PC-9 (cell line): Measurements from ENCODE around the gene ATP10B.
"Not testable (repeated sequence)": the region's sequence is repeated elsewhere in the genome, so short reads cannot be mapped to it uniquely, and the experiment has no call there.

Experiments
- CTCF ChIP-seq: fragments of 200-600 bp; sonication (generic); conservative IDR thresholded peaks from 2 replicates; pipeline ENCODE4 v1.6.1; 2017; ENCODE audit warnings: mixed run types, antibody characterized with exemption, mild to moderate bottlenecking, moderate library complexity
- EZH2 ChIP-seq: fragments of 200-600 bp; sonication (generic); IDR thresholded peaks from 2 replicates; pipeline ENCODE4 v1.8.0; 2017; ENCODE audit warnings: antibody characterized with exemption, low read depth

GRCh38 chr5:160873560-160874200 lies 21.7 kb upstream of the ATP10B start:
- TF ChIP-seq CTCF, EZH2: not testable (repeated sequence)
